Stimulated activated CD4-positive, alpha-beta T cell treated with anti-CD3 and anti-CD28 coated beads, TNF-alpha, amount 100 ng/mL, for 4 hours (primary cell): Measurements from ENCODE around the gene PTGER2.

Source experiments
- DNase-seq, 3 experiments: peaks; one replicate each; pipeline ENCODE4 v3.0.0-alpha.2; 2020; ENCODE audit warnings: low read depth in 3 of 3

The PTGER2 gene

GRCh38 chr14:52305014-52305413, 9.1 kb upstream of the PTGER2 start:
- no peak for DNase-seq

GRCh38 chr14:52307376-52307775, 6.7 kb upstream of the PTGER2 start:
- DNase-seq = no peak

- DNase-seq = no peak
Observed at GRCh38 chr14:52307905-52308304, 6.2 kb upstream of the PTGER2 start.

- no peak for DNase-seq
Observed at GRCh38 chr14:52310541-52310940, 3.6 kb upstream of the PTGER2 start.

- no peak for DNase-seq
Observed at GRCh38 chr14:52312931-52313355, 1.2 kb upstream of the PTGER2 start.

GRCh38 chr14:52313462-52313861, 650 bp upstream of the PTGER2 start:
- DNase-seq = no peak

- peak in 2 of 3 experiments; percentile 11 to 36 for DNase-seq
Observed at GRCh38 chr14:52314595-52315354, 663 bp downstream of the PTGER2 start.

GRCh38 chr14:52315355-52315718, 1.2 kb downstream of the PTGER2 start:
- DNase-seq = no peak

- no peak for DNase-seq
Observed at GRCh38 chr14:52318062-52318461, 4.0 kb downstream of the PTGER2 start.

- no peak for DNase-seq
Observed at GRCh38 chr14:52318826-52319645, 4.9 kb downstream of the PTGER2 start.

GRCh38 chr14:52319919-52320318, 5.8 kb downstream of the PTGER2 start:
- DNase-seq = no peak

- DNase-seq = no peak
Observed at GRCh38 chr14:52325126-52325525, 11.0 kb downstream of the PTGER2 start.

GRCh38 chr14:52325630-52326029, 11.5 kb downstream of the PTGER2 start:
- DNase-seq = no peak

GRCh38 chr14:52327374-52328226, 13.5 kb downstream of the PTGER2 start:
- DNase-seq = no peak

GRCh38 chr14:52328276-52328675, 14.2 kb downstream of the PTGER2 start:
- DNase-seq = no peak

GRCh38 chr14:52329678-52330369, 15.7 kb downstream of the PTGER2 start:
- no peak for DNase-seq

- DNase-seq = no peak
Observed at GRCh38 chr14:52332269-52332668, 18.2 kb downstream of the PTGER2 start.

- DNase-seq = no peak
Observed at GRCh38 chr14:52333108-52333507, 19.0 kb downstream of the PTGER2 start.

- no peak for DNase-seq
Observed at GRCh38 chr14:52333823-52334657, 19.9 kb downstream of the PTGER2 start.

- no peak for DNase-seq
Observed at GRCh38 chr14:52336241-52336640, 22.1 kb downstream of the PTGER2 start.
